ENCODE data around the gene SDC1. TPM values are rescaled to one million over a fixed set of nuclear protein-coding genes. Genes with fewer than 3 reads are reported as not detected.
A peak's percentile ranks its signal among the peaks of the same experiment; 100 is the strongest.
"Not testable (repeated sequence)": the region's sequence is repeated elsewhere in the genome, so short reads cannot be mapped to it uniquely, and the experiment has no call there.

SDC1 gene
- total and polyA plus RNA-seq, 5 donors from 2014 or later, result not detected

GRCh38 chr2:20249170-20249569 lies 24.2 kb upstream of the SDC1 start:
- Mint-ChIP-seq H3K36me3 (peaks cover 55% of the 10 kb centered on the region), H3K9me3 (no peaks in the 10 kb centered on the region), H3K4me3 (no peak overlapping the region), H3K4me1 (peaks cover 0 to 6% (median 2%) of the 10 kb centered on the region in 4 donors), H3K27me3 (no peaks in the 10 kb centered on the region), H3K27ac (no peak overlapping the region)
- DNase-seq, result no peak
- no peaks in the 10 kb centered on the region for H3K4me1 ChIP-seq (ENCODE audit: control insufficient read depth, insufficient read depth, low read length, poor library complexity, severe bottlenecking)
- no peak overlapping the region for H3K27ac ChIP-seq (ENCODE audit: insufficient read depth, low read length, poor library complexity, severe bottlenecking)
- H3K27me3 ChIP-seq (ENCODE audit: control insufficient read depth, insufficient read depth, low read length), result no peaks in the 10 kb centered on the region
- no peak overlapping the region for H3K4me3 ChIP-seq (ENCODE audit: low read depth, low read length)
- no peak for ATAC-seq (ENCODE audit: low read depth in 2 of 2)
- no peaks in the 10 kb centered on the region for H3K9me3 ChIP-seq (ENCODE audit: control insufficient read depth in 2 of 2, low read length in 2 of 2)
- peaks cover 59% of the 10 kb centered on the region for H3K36me3 ChIP-seq (ENCODE audit: control insufficient read depth, insufficient read depth, low read length)

- Histone ChIP-seq H3K27ac (ENCODE audit: insufficient read depth, low read length, poor library complexity, severe bottlenecking) (no peak overlapping the region), H3K9me3 (ENCODE audit: control insufficient read depth in 2 of 2, low read length in 2 of 2) (no peaks in the 10 kb centered on the region), H3K36me3 (ENCODE audit: control insufficient read depth, insufficient read depth, low read length) (peaks cover 38% of the 10 kb centered on the region), H3K4me3 (ENCODE audit: low read depth, low read length) (no peak overlapping the region), H3K4me1 (ENCODE audit: control insufficient read depth, insufficient read depth, low read length, poor library complexity, severe bottlenecking) (peaks cover 1% of the 10 kb centered on the region), H3K27me3 (ENCODE audit: control insufficient read depth, insufficient read depth, low read length) (no peaks in the 10 kb centered on the region)
- Mint-ChIP-seq H3K27me3 (peaks cover 4% of the 10 kb centered on the region), H3K4me3 (no peak overlapping the region), H3K9me3 (peaks cover 0 to 3% (median 0%) of the 10 kb centered on the region in 7 donors), H3K4me1 (peaks cover 0 to 7% (median 3%) of the 10 kb centered on the region in 4 donors), H3K27ac (peak overlapping the region in 1 of 3 donors; percentile 52), H3K36me3 (peaks cover 40% of the 10 kb centered on the region)
- ATAC-seq (ENCODE audit: low read depth in 2 of 2) (no peak), DNase-seq (no peak)
Observed at GRCh38 chr2:20247084-20247483, 22.2 kb upstream of the SDC1 start.

GRCh38 chr2:20243637-20244036 lies 18.7 kb upstream of the SDC1 start:
- peaks cover 11% of the 10 kb centered on the region for H3K36me3 ChIP-seq (ENCODE audit: control insufficient read depth, insufficient read depth, low read length)
- H3K27ac ChIP-seq (ENCODE audit: insufficient read depth, low read length, poor library complexity, severe bottlenecking); H3K4me3 Mint-ChIP-seq; H3K27me3 Mint-ChIP-seq; H3K4me3 ChIP-seq (ENCODE audit: low read depth, low read length); H3K9me3 ChIP-seq (ENCODE audit: control insufficient read depth in 2 of 2, low read length in 2 of 2); H3K9me3 Mint-ChIP-seq; H3K27me3 ChIP-seq (ENCODE audit: control insufficient read depth, insufficient read depth, low read length); DNase-seq; H3K4me1 ChIP-seq (ENCODE audit: control insufficient read depth, insufficient read depth, low read length, poor library complexity, severe bottlenecking); ATAC-seq (ENCODE audit: low read depth in 2 of 2): not testable (repeated sequence)
- H3K4me1 Mint-ChIP-seq, result peaks cover 0 to 11% (median 6%) of the 10 kb centered on the region in 4 donors
- H3K36me3 Mint-ChIP-seq, result peaks cover 11% of the 10 kb centered on the region
- peak overlapping the region in 2 of 3 donors; percentile 82 to 91 for H3K27ac Mint-ChIP-seq

GRCh38 chr2:20242727-20243377 lies 17.9 kb upstream of the SDC1 start:
- Mint-ChIP-seq H3K4me3 (no peak overlapping the region), H3K27me3 (peaks cover 4% of the 10 kb centered on the region), H3K36me3 (peaks cover 7% of the 10 kb centered on the region), H3K9me3 (peaks cover 0 to 3% (median 0%) of the 10 kb centered on the region in 7 donors), H3K27ac (peak overlapping the region in 2 of 3 donors; percentile 46 to 96), H3K4me1 (peaks cover 0 to 11% (median 6%) of the 10 kb centered on the region in 4 donors)
- DNase-seq (no peak), ATAC-seq (ENCODE audit: low read depth in 2 of 2) (peak in 1 of 2 donors; percentile 17)
- peaks cover 9% of the 10 kb centered on the region for H3K36me3 ChIP-seq (ENCODE audit: control insufficient read depth, insufficient read depth, low read length)
- H3K27me3 ChIP-seq (ENCODE audit: control insufficient read depth, insufficient read depth, low read length), result no peaks in the 10 kb centered on the region
- H3K27ac ChIP-seq (ENCODE audit: insufficient read depth, low read length, poor library complexity, severe bottlenecking), result no peak overlapping the region
- H3K4me1 ChIP-seq (ENCODE audit: control insufficient read depth, insufficient read depth, low read length, poor library complexity, severe bottlenecking), result peaks cover 7% of the 10 kb centered on the region
- no peaks in the 10 kb centered on the region for H3K9me3 ChIP-seq (ENCODE audit: control insufficient read depth in 2 of 2, low read length in 2 of 2)
- H3K4me3 ChIP-seq (ENCODE audit: low read depth, low read length), result no peak overlapping the region

GRCh38 chr2:20241973-20242726 lies 17.2 kb upstream of the SDC1 start:
- Mint-ChIP-seq H3K4me3 (peak overlapping the region in 2 of 4 donors; percentile 29 to 80), H3K9me3 (peaks cover 0 to 3% (median 0%) of the 10 kb centered on the region in 7 donors), H3K4me1 (peaks cover 0 to 11% (median 6%) of the 10 kb centered on the region in 4 donors), H3K27me3 (peaks cover 4% of the 10 kb centered on the region), H3K36me3 (no peaks in the 10 kb centered on the region), H3K27ac (peak overlapping the region in 1 of 3 donors; percentile 60)
- Histone ChIP-seq H3K27me3 (ENCODE audit: control insufficient read depth, insufficient read depth, low read length) (peaks cover 3% of the 10 kb centered on the region), H3K27ac (ENCODE audit: insufficient read depth, low read length, poor library complexity, severe bottlenecking) (no peak overlapping the region), H3K9me3 (ENCODE audit: control insufficient read depth in 2 of 2, low read length in 2 of 2) (no peaks in the 10 kb centered on the region), H3K36me3 (ENCODE audit: control insufficient read depth, insufficient read depth, low read length) (peaks cover 2% of the 10 kb centered on the region), H3K4me1 (ENCODE audit: control insufficient read depth, insufficient read depth, low read length, poor library complexity, severe bottlenecking) (peaks cover 7% of the 10 kb centered on the region), H3K4me3 (ENCODE audit: low read depth, low read length) (no peak overlapping the region)
- DNase-seq (peak in 1 of 3 donors; percentile 19), ATAC-seq (ENCODE audit: low read depth in 2 of 2) (peak in 1 of 2 donors; percentile 26)

GRCh38 chr2:20240291-20240690 lies 15.4 kb upstream of the SDC1 start:
- H3K27ac Mint-ChIP-seq; DNase-seq; H3K36me3 ChIP-seq (ENCODE audit: control insufficient read depth, insufficient read depth, low read length); H3K36me3 Mint-ChIP-seq; H3K4me1 Mint-ChIP-seq; H3K4me3 ChIP-seq (ENCODE audit: low read depth, low read length); H3K9me3 ChIP-seq (ENCODE audit: control insufficient read depth in 2 of 2, low read length in 2 of 2); H3K27me3 ChIP-seq (ENCODE audit: control insufficient read depth, insufficient read depth, low read length); ATAC-seq (ENCODE audit: low read depth in 2 of 2); H3K27ac ChIP-seq (ENCODE audit: insufficient read depth, low read length, poor library complexity, severe bottlenecking); H3K9me3 Mint-ChIP-seq; H3K4me3 Mint-ChIP-seq; H3K4me1 ChIP-seq (ENCODE audit: control insufficient read depth, insufficient read depth, low read length, poor library complexity, severe bottlenecking): not testable (repeated sequence)
- H3K27me3 Mint-ChIP-seq, result peaks cover 16% of the 10 kb centered on the region

GRCh38 chr2:20236496-20236895 lies 11.6 kb upstream of the SDC1 start:
- Mint-ChIP-seq H3K4me1 (peaks cover 0 to 1% (median 0%) of the 10 kb centered on the region in 4 donors), H3K36me3 (no peaks in the 10 kb centered on the region), H3K27me3 (peaks cover 16% of the 10 kb centered on the region), H3K9me3 (peaks cover 0 to 1% (median 0%) of the 10 kb centered on the region in 7 donors), H3K27ac (no peak overlapping the region), H3K4me3 (no peak overlapping the region)
- no peak overlapping the region for H3K4me3 ChIP-seq (ENCODE audit: low read depth, low read length)
- no peaks in the 10 kb centered on the region for H3K36me3 ChIP-seq (ENCODE audit: control insufficient read depth, insufficient read depth, low read length)
- ATAC-seq (ENCODE audit: low read depth in 2 of 2), result no peak
- DNase-seq, result no peak
- peaks cover under 1% of the 10 kb centered on the region for H3K4me1 ChIP-seq (ENCODE audit: control insufficient read depth, insufficient read depth, low read length, poor library complexity, severe bottlenecking)
- H3K9me3 ChIP-seq (ENCODE audit: control insufficient read depth in 2 of 2, low read length in 2 of 2), result no peaks in the 10 kb centered on the region
- H3K27ac ChIP-seq (ENCODE audit: insufficient read depth, low read length, poor library complexity, severe bottlenecking), result no peak overlapping the region
- H3K27me3 ChIP-seq (ENCODE audit: control insufficient read depth, insufficient read depth, low read length), result peaks cover 11% of the 10 kb centered on the region
